Islet of Langerhans (tissue), 1 donor: ENCODE results near the gene SPAG16.
A peak's percentile ranks its signal among the peaks of the same experiment; 100 is the strongest.
"Not testable (repeated sequence)": the region's sequence is repeated elsewhere in the genome, so short reads cannot be mapped to it uniquely, and the experiment has no call there.

Source experiments
- FAIRE-seq: peaks from one replicate; lab custom pipeline; 2011; peaks lifted over from hg19 to GRCh38; lab: Jason Lieb, UNC

SPAG16 gene

DNA sequence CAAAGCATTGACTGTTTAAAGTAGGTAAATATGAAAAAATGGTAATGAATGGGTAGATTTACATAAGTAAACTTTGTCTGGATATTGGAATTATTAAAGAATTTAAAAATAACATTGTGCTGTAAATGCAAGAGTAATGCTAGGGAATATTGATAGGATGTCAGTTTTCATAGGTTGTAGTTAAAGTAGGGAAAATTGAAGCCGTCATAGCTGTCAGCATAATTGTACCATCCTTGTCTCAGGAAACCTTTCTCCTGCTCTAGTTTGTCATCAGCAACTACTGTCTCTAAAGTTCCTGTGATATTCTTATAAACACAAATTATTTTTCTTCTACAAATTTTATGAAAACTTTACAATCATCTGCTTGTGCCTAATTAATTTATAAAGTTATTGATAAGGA is 10.1 kb upstream of the SPAG16 start:
- no peak for FAIRE-seq

DNA sequence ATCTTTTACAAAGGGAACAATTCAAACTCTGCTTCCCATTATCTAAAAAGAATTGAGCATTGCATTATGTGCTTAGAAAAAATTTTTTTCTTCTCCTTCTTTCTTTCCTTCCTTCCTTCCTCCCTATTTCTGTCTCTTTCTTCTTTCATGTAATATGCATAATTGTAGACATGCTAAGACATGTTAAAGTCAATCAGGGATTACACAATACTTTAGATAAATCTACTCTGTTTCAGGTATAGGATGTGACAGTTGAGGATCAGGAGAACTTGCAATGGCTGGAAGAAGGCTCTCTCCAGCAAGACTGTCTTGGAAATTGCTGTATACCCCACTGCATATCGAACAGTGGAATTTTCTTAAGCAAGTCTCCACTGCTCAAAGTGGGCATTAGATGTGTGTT is 9.0 kb upstream of the SPAG16 start:
- FAIRE-seq, result no peak

- not testable (repeated sequence) for FAIRE-seq
Measured at GRCh38 chr2:213277134-213277533, 7.1 kb upstream of the SPAG16 start.

- FAIRE-seq, result no peak
Measured at GRCh38 chr2:213279116-213279620, 5.1 kb upstream of the SPAG16 start.

DNA sequence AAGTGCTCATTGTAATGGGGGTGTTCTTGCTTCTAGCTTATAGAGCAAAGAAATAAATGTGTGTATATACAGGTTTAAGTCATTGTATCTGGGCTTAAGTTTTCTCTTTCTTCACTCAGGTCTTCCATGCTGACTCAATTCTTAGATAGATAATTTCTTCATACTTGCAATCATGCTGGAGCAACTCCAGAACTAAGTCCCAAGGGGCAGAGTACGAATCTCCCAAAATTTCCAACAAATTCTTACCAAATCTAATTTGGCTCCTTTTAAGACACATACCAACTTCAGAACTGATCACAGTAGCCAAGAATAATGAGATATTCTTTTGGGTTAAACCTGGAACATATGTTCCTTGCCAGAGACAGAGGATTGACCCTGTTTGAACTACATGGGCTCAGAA is 4.3 kb upstream of the SPAG16 start:
- no peak for FAIRE-seq

GRCh38 chr2:213281156-213281555 is 3.1 kb upstream of the SPAG16 start:
- FAIRE-seq, result no peak

- peak; percentile 64 for FAIRE-seq
Measured at GRCh38 chr2:213285404-213285803, 1.1 kb downstream of the SPAG16 start.

DNA sequence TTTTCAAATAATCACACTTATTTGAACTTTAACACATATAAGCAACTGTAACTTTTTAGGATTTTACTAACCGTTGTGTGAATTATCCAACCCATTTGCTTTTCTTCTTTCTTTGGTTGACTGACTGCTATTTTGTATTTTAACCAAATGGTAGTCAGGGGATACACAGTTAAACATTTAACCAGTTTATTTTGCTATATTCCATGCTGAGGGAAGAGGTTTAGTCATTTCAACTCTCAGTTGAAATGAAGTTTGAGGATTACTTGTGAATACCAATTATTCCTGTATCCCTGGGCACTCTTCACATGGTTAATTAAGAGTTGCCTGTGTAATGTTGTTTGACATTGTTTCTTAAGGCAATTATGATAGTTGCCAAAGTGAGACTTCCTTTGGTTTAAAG is 1.9 kb downstream of the SPAG16 start:
- FAIRE-seq, result no peak

GRCh38 chr2:213288913-213289700 is 4.8 kb downstream of the SPAG16 start:
- peak; percentile 79 for FAIRE-seq

DNA sequence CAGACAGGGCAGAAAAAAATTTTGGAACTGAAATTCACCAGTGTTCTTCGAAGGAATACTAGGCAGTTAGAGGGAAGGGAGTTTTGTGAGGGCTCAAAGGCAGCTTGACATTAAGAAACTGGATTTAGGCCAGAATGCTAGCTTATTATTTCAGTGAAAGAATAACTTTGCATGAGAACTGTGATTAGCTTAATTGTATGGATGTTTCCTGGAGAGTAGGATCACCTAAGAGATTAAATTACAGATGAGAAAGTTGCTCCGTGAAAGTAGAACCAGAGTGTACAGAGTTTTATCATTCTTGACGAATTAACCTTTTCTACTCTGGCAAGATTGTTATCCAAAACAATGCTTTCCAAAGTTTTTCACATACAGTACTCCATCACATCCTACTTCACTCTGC is 6.2 kb downstream of the SPAG16 start:
- no peak for FAIRE-seq

DNA sequence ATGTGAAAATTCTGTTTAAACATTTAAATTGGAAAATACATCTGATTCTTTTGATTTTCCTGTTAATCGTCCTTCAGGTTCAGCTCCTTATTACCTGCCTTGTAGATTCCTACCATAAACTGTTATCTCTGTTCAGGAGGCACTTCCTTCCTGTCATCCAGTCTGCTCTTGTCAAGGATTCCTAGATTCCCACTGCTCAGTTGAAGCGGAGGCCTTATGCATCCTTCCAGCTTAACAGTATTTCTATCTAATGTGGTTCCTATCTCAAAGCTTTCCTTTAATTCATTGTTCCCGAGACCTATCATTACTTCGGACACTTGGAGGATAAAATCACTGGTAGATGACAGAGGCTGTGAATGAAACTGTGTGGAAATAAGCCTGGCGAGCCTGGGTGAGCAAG is 12.0 kb downstream of the SPAG16 start:
- peak; percentile 79 for FAIRE-seq

DNA sequence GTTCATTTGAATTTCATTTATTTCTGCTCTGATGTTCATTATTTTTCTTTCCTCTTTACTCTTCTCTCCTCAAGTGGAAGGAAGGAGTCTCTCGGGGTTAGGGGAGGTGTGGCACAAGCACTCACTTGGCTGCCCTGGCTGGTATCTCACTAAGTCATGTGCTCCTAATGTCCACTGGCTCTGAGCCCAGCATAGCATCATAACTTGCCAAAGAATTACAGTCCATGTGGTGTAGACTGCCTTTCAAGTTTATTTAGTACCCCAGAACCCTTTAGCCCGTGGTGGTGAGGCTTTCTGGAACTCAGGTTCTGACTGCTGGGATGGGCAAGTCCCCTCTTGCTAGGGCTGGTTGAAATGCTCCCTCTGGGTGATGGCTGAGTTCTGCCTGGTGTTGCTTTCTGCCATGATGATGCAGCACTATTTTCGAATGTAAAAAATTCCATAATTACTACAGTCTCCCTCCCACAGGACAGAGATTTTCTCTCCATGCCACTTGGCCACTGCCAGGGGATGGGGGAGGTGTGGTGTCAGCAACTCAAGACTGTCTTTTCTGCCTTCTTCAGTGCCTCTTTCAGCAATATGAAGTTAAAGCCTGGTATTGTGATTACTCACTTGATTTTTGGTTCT is 22.2 kb downstream of the SPAG16 start:
- FAIRE-seq, result no peak

GRCh38 chr2:213315168-213315876 is 31.1 kb downstream of the SPAG16 start:
- no peak for FAIRE-seq

GRCh38 chr2:213316001-213316735 is 31.9 kb downstream of the SPAG16 start:
- no peak for FAIRE-seq

GRCh38 chr2:213317929-213318328 is 33.7 kb downstream of the SPAG16 start:
- no peak for FAIRE-seq

DNA sequence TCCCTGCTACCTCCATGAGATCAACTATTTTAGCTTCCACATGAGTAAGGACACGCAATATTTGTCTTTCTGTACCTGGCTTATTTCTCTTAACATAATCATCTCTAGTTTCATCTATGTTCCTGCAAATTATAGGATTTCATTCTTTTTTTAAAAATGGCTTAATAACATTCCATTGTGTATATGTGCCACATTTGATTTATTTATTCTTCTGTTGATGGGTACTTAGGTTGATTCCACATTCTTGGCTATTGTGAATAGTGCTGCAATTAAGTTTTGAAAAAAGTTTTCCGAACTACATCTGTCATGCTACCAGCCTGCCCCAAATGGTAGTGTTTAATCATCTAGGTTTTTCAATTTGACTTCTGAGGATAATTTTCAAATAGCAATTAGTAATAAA is 36.3 kb downstream of the SPAG16 start:
- peak; percentile 51 for FAIRE-seq

DNA sequence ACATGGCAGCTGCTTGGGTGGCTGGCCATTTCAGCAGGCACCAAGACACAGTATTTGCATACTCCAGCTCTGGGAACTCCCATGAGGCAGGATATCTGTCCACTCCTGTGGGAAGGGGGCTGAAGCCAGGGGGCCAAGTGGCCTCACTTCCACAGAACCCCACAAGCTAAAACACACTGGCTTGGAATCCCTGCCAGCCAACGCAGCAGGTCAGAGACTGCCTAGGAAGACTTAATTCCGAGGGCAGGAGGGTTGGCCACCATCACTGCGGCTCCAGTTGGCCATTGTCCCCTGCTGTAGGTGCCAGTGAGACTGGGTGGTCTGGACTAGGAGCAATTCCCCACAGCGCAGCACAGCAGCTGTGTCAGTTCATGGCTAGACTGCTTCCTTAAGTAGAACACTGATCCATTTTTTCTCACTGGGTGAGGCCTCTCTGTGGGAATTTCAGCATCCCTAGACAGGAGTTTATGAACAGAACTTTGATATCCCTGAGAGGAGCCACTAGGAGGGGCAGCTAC is 52.0 kb downstream of the SPAG16 start:
- no peak for FAIRE-seq

- FAIRE-seq, result no peak
Measured at GRCh38 chr2:213353419-213353818, 69.2 kb downstream of the SPAG16 start.

DNA sequence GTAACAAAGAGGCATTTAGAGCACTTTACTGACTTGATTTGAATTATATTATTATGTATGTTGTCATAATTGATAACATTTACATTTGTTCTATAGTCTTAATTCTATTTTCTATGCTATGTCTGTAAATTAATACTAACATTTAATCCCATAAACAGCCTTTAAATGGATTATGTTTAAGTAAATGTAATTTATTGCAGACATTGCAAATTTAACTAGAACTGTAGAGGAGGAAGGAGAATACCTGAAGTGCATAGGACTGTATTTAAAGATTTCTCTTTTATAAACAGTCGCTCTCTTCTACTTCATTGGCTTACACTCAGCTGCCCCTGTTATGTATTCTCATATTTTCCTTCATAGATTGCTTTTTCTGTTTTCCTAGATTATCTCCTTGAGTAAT is 92.4 kb downstream of the SPAG16 start:
- no peak for FAIRE-seq

GRCh38 chr2:213407027-213407426 is 122.8 kb downstream of the SPAG16 start:
- FAIRE-seq, result not testable (repeated sequence)

DNA sequence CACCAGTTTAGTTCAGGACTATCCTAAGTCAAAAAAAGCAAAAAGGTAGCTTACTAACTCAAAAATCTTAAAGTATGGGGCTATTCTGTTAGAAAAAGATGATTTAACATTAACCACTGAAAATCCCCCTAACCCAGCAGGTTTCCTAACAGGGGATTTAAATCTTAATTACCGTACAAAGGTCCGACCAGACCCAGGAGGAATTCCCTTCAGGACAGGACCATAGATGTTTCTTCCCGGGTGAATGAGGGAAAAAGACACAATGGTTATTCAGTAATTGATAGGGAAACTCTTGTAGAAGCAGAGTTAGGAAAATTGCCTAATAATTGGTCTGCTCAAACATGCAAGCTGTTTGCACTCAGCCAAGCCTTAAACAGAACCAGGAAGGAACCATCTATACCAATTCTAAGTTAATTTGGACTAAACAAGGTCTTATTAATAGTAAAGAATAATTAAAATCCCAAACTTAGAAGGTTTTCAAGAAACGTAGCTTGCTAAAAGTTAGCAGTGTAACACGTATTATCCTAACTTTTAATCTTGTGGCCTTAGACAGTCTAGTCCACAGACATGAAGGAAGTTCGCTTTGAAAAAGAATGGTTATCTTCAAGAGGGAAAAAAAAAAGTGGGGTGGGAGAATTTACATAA is 124.3 kb downstream of the SPAG16 start:
- FAIRE-seq, result not testable (repeated sequence)

DNA sequence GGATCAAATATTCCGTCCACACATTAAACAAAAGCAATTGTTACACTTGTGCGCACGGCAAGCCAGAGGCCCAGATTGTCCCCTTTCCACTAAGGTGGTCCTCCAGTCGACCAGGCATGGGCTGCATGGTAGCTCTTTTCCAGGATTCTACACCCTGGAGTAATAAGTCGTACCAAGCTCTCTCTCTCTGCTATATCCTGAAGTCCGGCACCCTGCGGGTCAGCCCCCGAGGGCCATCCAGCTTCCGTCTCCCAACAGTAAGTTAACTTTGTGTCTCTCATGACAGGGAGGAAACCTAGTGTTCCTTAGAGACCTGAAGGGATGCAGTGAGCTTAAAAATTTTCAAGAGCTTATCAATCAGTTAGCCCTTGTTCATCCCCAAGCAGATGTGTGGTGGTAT is 126.4 kb downstream of the SPAG16 start:
- not testable (repeated sequence) for FAIRE-seq
